Hepatocyte (in vitro differentiated cells): ENCODE measurements around the gene AK5.

Experiments used
- EZH2 ChIP-seq: fragments of 200-600 bp; sonication (generic); IDR thresholded peaks from 2 replicates; pipeline ENCODE4 v1.6.1; 2016; ENCODE audit warnings: antibody characterized with exemption, mild to moderate bottlenecking, borderline replicate concordance
- TF ChIP-seq, protein P1 (sequence below): fragments of 200-600 bp; sonication (generic); IDR thresholded peaks from 2 replicates; pipeline ENCODE4 v1.5.1; 2016; ENCODE audit warnings: antibody characterized with exemption, mild to moderate bottlenecking; ENCODE audit not compliant: poor library complexity

DNA sequence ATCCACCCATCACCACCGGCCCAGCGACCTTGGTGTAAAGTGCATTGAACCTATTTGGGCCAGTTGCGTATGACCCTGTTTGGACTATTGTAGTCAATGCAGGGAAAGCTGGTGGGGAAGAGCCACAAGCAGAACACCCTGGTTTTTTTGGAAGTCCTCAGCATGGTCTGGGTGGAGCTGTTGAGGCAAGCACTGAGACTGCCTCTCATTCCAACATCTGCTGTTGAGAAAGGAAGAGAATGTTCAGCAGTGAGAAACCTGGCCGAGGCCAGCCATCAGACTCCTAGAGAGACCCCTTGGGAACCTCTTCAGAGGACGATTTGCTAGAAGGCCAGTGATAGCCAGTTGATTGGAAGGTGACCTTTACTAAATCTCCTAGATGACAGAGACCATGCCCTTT is 217.6 kb downstream of the AK5 start:
- TF ChIP-seq, protein P1, sequence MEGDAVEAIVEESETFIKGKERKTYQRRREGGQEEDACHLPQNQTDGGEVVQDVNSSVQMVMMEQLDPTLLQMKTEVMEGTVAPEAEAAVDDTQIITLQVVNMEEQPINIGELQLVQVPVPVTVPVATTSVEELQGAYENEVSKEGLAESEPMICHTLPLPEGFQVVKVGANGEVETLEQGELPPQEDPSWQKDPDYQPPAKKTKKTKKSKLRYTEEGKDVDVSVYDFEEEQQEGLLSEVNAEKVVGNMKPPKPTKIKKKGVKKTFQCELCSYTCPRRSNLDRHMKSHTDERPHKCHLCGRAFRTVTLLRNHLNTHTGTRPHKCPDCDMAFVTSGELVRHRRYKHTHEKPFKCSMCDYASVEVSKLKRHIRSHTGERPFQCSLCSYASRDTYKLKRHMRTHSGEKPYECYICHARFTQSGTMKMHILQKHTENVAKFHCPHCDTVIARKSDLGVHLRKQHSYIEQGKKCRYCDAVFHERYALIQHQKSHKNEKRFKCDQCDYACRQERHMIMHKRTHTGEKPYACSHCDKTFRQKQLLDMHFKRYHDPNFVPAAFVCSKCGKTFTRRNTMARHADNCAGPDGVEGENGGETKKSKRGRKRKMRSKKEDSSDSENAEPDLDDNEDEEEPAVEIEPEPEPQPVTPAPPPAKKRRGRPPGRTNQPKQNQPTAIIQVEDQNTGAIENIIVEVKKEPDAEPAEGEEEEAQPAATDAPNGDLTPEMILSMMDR = no peak
- TF ChIP-seq EZH2 = no peak
